ENCODE results near the gene ZNF579.

GRCh38 chr19:55606817-55607216 lies 26.2 kb upstream of the ZNF579 start:
- TF ChIP-seq POLR2AphosphoS5 (IDR thresholded peaks at IDR 0.05) (no peak), CTCF (IDR thresholded peaks at IDR 0.05) (no peak), POLR2A (IDR thresholded peaks at IDR 0.05) (no peak)

All from transverse colon (tissue), 4 donors.